ENCODE measurements around the gene DYNLT2B.
"Not testable (repeated sequence)": the region's sequence is repeated elsewhere in the genome, so short reads cannot be mapped to it uniquely, and the experiment has no call there.

DYNLT2B gene

GRCh38 chr3:196268284-196269163, 49.5 kb downstream of the DYNLT2B start:
- Histone ChIP-seq H3K9ac (ENCODE audit: low read length) (no peak overlapping the region), H3K27ac (ENCODE audit: low read depth, low read length) (no peak overlapping the region), H3K36me3 (ENCODE audit: insufficient read depth, low read length) (peaks cover 22% of the 10 kb centered on the region), H3K27me3 (ENCODE audit: control insufficient read depth in 1 of 2, insufficient read depth in 2 of 2, low read length in 2 of 2) (no peaks in the 10 kb centered on the region), H3K4me1 (ENCODE audit: insufficient read depth, low read length) (no peaks in the 10 kb centered on the region), H3K4me3 (ENCODE audit: low read depth in 1 of 2, low read length in 2 of 2) (no peak overlapping the region), H3K9me3 (ENCODE audit: low read length) (no peaks in the 10 kb centered on the region)

- Histone ChIP-seq H3K27me3 (ENCODE audit: control insufficient read depth in 1 of 2, insufficient read depth in 2 of 2, low read length in 2 of 2) (no peaks in the 10 kb centered on the region), H3K36me3 (ENCODE audit: insufficient read depth, low read length) (peaks cover 7% of the 10 kb centered on the region)
These were observed 54.2 kb downstream of the DYNLT2B start for GRCh38 chr3:196263819-196264218.

GRCh38 chr3:196260784-196261183, 57.3 kb downstream of the DYNLT2B start:
- H3K4me1 ChIP-seq (ENCODE audit: insufficient read depth, low read length): no peaks in the 10 kb centered on the region
- no peak overlapping the region for H3K9ac ChIP-seq (ENCODE audit: low read length)
- H3K27ac ChIP-seq (ENCODE audit: low read depth, low read length): no peak overlapping the region
- no peaks in the 10 kb centered on the region for H3K27me3 ChIP-seq (ENCODE audit: control insufficient read depth in 1 of 2, insufficient read depth in 2 of 2, low read length in 2 of 2)
- H3K36me3 ChIP-seq (ENCODE audit: insufficient read depth, low read length): peaks cover under 1% of the 10 kb centered on the region
- no peak overlapping the region for H3K4me3 ChIP-seq (ENCODE audit: low read depth in 1 of 2, low read length in 2 of 2)
- H3K9me3 ChIP-seq (ENCODE audit: low read length): no peaks in the 10 kb centered on the region

More at GRCh38 chr3:196263819-196264218, 54.2 kb downstream of the DYNLT2B start:
- no peaks in the 10 kb centered on the region for H3K4me1 ChIP-seq (ENCODE audit: insufficient read depth, low read length)
- H3K9me3 ChIP-seq (ENCODE audit: low read length): no peaks in the 10 kb centered on the region
- H3K9ac ChIP-seq (ENCODE audit: low read length): no peak overlapping the region
- no peak overlapping the region for H3K4me3 ChIP-seq (ENCODE audit: low read depth in 1 of 2, low read length in 2 of 2)
- H3K27ac ChIP-seq (ENCODE audit: low read depth, low read length): no peak overlapping the region

- Histone ChIP-seq H3K36me3 (ENCODE audit: insufficient read depth, low read length) (peaks cover 12% of the 10 kb centered on the region), H3K27me3 (ENCODE audit: control insufficient read depth in 1 of 2, insufficient read depth in 2 of 2, low read length in 2 of 2) (no peaks in the 10 kb centered on the region), H3K4me1 (ENCODE audit: insufficient read depth, low read length) (no peaks in the 10 kb centered on the region)
These were observed 62.3 kb downstream of the DYNLT2B start for GRCh38 chr3:196255776-196256175.

GRCh38 chr3:196254376-196255283, 63.4 kb downstream of the DYNLT2B start:
- H3K9me3 ChIP-seq (ENCODE audit: low read length): no peaks in the 10 kb centered on the region
- H3K4me3 ChIP-seq (ENCODE audit: low read depth in 1 of 2, low read length in 2 of 2): no peak overlapping the region
- peaks cover 12% of the 10 kb centered on the region for H3K36me3 ChIP-seq (ENCODE audit: insufficient read depth, low read length)
- H3K4me1 ChIP-seq (ENCODE audit: insufficient read depth, low read length): no peaks in the 10 kb centered on the region
- H3K9ac ChIP-seq (ENCODE audit: low read length): no peak overlapping the region
- no peak overlapping the region for H3K27ac ChIP-seq (ENCODE audit: low read depth, low read length)
- no peaks in the 10 kb centered on the region for H3K27me3 ChIP-seq (ENCODE audit: control insufficient read depth in 1 of 2, insufficient read depth in 2 of 2, low read length in 2 of 2)

More at GRCh38 chr3:196255776-196256175, 62.3 kb downstream of the DYNLT2B start:
- H3K4me3 ChIP-seq (ENCODE audit: low read depth in 1 of 2, low read length in 2 of 2): no peak overlapping the region
- H3K9ac ChIP-seq (ENCODE audit: low read length): no peak overlapping the region
- no peak overlapping the region for H3K27ac ChIP-seq (ENCODE audit: low read depth, low read length)
- no peaks in the 10 kb centered on the region for H3K9me3 ChIP-seq (ENCODE audit: low read length)

GRCh38 chr3:196251918-196252317, 66.1 kb downstream of the DYNLT2B start:
- Histone ChIP-seq H3K27me3 (ENCODE audit: control insufficient read depth in 1 of 2, insufficient read depth in 2 of 2, low read length in 2 of 2) (no peaks in the 10 kb centered on the region), H3K4me1 (ENCODE audit: insufficient read depth, low read length) (no peaks in the 10 kb centered on the region), H3K27ac (ENCODE audit: low read depth, low read length) (no peak overlapping the region), H3K9me3 (ENCODE audit: low read length) (no peaks in the 10 kb centered on the region), H3K36me3 (ENCODE audit: insufficient read depth, low read length) (peaks cover 21% of the 10 kb centered on the region), H3K4me3 (ENCODE audit: low read depth in 1 of 2, low read length in 2 of 2) (no peak overlapping the region), H3K9ac (ENCODE audit: low read length) (no peak overlapping the region)

GRCh38 chr3:196246612-196247308, 71.3 kb downstream of the DYNLT2B start:
- Histone ChIP-seq H3K27me3 (ENCODE audit: control insufficient read depth in 1 of 2, insufficient read depth in 2 of 2, low read length in 2 of 2) (no peaks in the 10 kb centered on the region), H3K4me3 (ENCODE audit: low read depth in 1 of 2, low read length in 2 of 2) (no peak overlapping the region), H3K9me3 (ENCODE audit: low read length) (no peaks in the 10 kb centered on the region), H3K27ac (ENCODE audit: low read depth, low read length) (no peak overlapping the region), H3K36me3 (ENCODE audit: insufficient read depth, low read length) (peaks cover 37% of the 10 kb centered on the region), H3K9ac (ENCODE audit: low read length) (no peak overlapping the region), H3K4me1 (ENCODE audit: insufficient read depth, low read length) (no peaks in the 10 kb centered on the region)

GRCh38 chr3:196244166-196244565, 73.9 kb downstream of the DYNLT2B start:
- H3K27me3 ChIP-seq (ENCODE audit: control insufficient read depth in 1 of 2, insufficient read depth in 2 of 2, low read length in 2 of 2); H3K9ac ChIP-seq (ENCODE audit: low read length); H3K27ac ChIP-seq (ENCODE audit: low read depth, low read length); H3K9me3 ChIP-seq (ENCODE audit: low read length); H3K4me3 ChIP-seq (ENCODE audit: low read depth in 1 of 2, low read length in 2 of 2); H3K4me1 ChIP-seq (ENCODE audit: insufficient read depth, low read length): not testable (repeated sequence)
- peaks cover 51% of the 10 kb centered on the region for H3K36me3 ChIP-seq (ENCODE audit: insufficient read depth, low read length)

- Histone ChIP-seq H3K4me3 (ENCODE audit: low read depth in 1 of 2, low read length in 2 of 2) (no peak overlapping the region), H3K9me3 (ENCODE audit: low read length) (no peaks in the 10 kb centered on the region), H3K27ac (ENCODE audit: low read depth, low read length) (no peak overlapping the region), H3K27me3 (ENCODE audit: control insufficient read depth in 1 of 2, insufficient read depth in 2 of 2, low read length in 2 of 2) (no peaks in the 10 kb centered on the region), H3K36me3 (ENCODE audit: insufficient read depth, low read length) (peaks cover 65% of the 10 kb centered on the region), H3K9ac (ENCODE audit: low read length) (no peak overlapping the region), H3K4me1 (ENCODE audit: insufficient read depth, low read length) (no peaks in the 10 kb centered on the region)
These were observed 76.3 kb downstream of the DYNLT2B start for GRCh38 chr3:196241704-196242103.

Measured in muscle layer of colon (tissue), 2 donors.